GM18861 (cell line): ENCODE results near the gene CCDC3.
"Not testable (repeated sequence)": the region's sequence is repeated elsewhere in the genome, so short reads cannot be mapped to it uniquely, and the experiment has no call there.

Experiments used
- ATAC-seq: cut with Tn5 transposase; IDR thresholded peaks from one replicate; pipeline ENCODE4 v1.9.1; 2021; ENCODE audit not compliant: unreplicated experiment

CCDC3 gene

GRCh38 chr10:12896251-12896650 is 105.3 kb downstream of the CCDC3 start:
- no peak for ATAC-seq

GRCh38 chr10:12892924-12893323 is 108.6 kb downstream of the CCDC3 start:
- ATAC-seq = no peak

DNA sequence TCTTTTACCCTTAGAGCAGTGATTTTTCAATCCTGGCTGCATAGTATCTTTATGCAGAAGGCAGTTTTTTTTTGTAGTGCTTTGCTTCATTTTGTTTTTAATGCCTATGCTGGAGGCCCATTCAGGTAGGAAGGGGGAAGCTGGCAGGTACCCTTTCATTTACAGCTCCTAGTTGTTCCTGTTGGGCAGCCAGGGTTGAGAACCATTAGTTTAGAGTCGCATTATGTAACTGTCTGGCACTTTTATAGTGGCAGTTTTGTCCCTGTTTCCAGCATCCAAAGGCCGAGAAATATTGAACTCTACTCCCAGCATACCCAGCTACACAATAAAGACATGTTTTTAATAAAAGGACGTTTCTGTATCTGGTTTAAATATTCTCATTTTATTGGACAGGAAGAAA is 110.6 kb downstream of the CCDC3 start:
- ATAC-seq = no peak

- no peak for ATAC-seq
Observed at GRCh38 chr10:12888470-12888869, 113.0 kb downstream of the CCDC3 start.

- no peak for ATAC-seq
Observed at GRCh38 chr10:12887780-12888179, 113.7 kb downstream of the CCDC3 start.

- ATAC-seq = no peak
Observed at GRCh38 chr10:12884851-12885250, 116.7 kb downstream of the CCDC3 start.

DNA sequence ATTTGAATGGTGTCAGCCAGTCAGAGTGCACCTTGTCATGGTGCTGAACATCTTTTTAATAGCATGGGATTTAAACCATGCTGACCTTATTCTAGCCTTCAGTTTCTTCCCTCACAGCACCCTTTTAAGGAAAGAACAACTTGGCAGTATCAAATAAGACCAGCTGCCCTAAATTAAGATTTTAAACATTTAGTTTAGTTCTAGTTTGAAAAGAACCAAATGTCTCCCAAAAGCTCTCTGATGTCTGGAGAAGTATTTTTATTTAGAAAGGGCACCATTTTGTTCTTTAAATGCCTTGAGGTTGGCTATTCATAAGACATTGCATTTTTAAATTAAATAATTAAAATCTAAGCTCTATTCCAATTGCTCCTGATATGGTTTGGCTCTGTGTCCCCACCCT is 121.1 kb downstream of the CCDC3 start:
- no peak for ATAC-seq

DNA sequence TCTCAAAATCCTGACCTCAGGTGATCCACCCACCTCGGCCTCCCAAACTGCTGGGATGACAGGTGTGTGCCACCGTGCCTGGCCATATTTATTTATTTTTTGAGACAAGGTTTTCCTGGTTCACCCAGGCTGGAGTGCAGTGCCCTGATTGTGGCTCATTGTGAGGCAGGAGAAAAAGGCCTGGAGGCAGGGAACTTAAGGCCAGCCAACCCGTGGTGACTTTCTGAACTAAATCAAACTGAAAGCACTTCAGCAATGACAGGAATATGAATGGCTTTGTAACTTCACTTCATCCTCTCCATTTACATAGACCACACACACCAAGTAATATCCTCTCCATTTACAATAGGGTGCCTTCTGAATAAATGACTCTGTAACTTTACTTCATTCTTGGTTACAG is 124.4 kb downstream of the CCDC3 start:
- ATAC-seq = no peak

GRCh38 chr10:12876266-12876665 is 125.2 kb downstream of the CCDC3 start:
- ATAC-seq = no peak

- ATAC-seq = no peak
Observed at GRCh38 chr10:12875100-12875499, 126.4 kb downstream of the CCDC3 start.

DNA sequence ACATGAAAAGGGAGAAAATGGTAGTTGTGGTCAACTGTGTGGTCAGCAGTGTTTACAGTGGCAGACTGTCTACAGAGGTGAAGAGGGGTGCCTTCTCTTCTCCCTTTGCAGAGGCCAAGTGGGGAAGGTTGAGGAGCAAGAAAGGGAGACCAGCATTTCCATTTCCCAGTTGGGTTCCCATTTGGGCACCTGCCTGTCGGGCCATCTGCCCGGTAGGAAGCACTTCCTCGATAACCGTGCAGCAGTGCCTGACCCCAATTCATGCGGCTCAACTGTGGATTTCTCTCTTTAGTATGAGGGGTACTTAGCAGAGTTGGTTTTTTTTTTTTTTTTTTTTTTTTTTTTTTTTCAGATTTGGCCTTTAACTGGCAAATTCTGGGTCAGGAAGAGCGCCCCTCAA is 127.0 kb downstream of the CCDC3 start:
- ATAC-seq = no peak

DNA sequence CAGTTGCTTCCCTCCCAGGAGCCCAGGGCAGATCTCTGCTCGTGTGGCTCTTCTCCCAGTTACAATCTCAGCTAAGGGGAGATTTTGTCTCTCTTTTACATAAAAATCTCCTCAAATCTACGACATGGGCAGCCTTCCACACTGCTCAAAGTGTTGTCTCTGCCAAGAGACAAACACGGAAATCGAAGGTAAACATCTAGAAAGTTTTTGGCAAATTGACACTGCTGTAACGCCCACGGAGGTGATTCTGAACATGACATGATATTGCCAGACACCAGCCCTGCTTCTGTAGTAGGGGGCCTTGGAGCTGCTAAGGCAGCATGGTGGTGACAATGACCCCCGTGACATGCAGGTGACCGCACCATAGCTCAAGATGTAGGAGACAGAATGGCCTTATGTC is 128.3 kb downstream of the CCDC3 start:
- no peak for ATAC-seq

GRCh38 chr10:12872577-12872976 is 128.9 kb downstream of the CCDC3 start:
- ATAC-seq = no peak

GRCh38 chr10:12869427-12869826 is 132.1 kb downstream of the CCDC3 start:
- ATAC-seq = no peak

DNA sequence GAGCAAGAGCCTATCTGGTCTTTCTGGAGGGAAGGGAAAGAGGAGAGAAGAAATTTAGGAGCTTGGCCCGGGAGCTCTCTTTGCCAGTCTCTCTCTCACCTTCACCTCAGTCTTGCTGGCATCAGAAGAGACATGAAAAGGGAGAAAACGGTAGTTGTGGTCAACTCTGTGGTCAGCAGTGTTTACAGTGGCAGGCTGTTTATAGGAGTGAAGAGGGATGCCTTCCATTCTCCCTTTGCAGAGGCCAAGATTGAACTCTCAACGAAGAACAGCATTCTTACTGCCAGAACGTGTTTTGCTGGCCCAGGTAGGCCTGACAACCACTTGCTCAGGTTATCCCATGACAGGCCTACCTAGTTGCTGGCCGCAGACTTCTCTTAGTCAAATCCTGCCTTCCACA is 133.3 kb downstream of the CCDC3 start:
- no peak for ATAC-seq

- ATAC-seq = not testable (repeated sequence)
Observed at GRCh38 chr10:12865515-12865914, 136.0 kb downstream of the CCDC3 start.

GRCh38 chr10:12862459-12862858 is 139.1 kb downstream of the CCDC3 start:
- no peak for ATAC-seq

DNA sequence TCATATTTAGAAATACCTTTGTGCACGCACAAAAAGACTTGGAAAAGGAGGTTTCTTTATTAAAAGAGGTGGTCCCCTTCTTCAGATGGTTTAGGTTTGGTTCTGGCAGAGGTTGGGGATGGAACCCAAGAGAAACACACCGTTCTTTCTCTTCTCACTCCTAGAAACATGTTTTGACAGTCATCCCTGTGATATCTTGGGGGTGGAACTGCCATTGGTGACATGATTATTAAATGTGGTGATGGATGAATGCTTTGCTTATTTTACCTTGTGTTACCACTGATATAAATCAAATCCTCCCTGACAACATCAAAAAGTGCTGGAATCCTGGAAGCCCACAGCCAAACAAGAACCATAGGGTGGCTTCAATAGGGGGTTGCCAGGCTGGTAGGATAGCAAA is 146.5 kb downstream of the CCDC3 start:
- ATAC-seq = no peak

DNA sequence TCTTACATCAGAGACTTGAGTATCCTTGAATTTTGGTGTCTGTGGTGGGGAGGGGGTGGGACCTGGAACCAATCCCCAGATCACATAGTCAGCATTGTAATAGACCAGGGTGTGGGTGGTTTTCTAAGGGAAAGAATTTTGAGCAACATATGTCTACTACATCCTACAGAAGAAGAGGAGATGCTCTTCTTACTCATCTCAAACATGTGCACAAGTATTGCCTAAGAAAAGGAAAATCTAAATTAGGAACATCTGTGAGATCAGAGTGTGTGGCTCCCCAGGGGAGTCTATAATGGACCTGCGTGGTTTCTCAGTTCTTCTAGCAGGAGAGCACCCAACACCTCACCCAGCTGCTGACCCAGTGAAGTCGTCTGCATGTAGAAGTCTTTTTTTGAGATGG is 148.8 kb downstream of the CCDC3 start:
- no peak for ATAC-seq

- no peak for ATAC-seq
Observed at GRCh38 chr10:12849319-12850181, 152.0 kb downstream of the CCDC3 start.

DNA sequence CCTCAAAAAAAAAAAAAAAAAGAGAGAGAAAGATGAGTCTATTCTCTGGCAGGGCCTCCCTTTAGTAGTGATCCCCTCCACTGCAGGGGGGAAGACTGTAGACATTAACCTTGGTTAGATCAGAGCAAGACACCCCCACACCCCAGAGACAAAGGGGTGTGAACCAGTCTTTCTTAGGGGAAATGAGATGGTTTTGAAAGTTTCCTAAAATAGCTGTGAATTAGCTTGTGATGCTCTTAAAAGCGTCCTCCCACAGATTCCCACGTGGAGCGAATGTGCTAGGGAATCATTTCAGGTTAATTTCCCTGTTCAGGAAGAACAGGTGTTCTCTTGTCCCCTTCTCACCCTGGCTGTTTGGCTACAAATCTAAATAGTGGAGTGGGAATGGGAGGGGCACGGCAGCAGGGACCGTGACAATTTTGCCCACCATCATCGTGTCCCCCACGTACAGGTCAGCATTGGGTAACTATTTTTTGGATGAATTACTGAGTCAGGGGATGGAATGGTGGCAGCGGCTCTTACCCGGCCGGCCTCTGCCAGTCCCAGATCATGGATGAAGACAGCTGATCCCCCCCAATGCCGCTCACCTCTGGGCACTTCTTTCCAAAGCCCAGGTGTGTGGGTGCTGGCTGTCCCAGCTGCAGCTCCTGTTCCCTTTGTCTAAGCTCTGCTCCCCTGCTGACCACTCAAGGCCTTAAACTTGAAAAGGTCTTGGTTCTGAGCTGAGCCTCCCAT is 152.9 kb downstream of the CCDC3 start:
- ATAC-seq = no peak

- ATAC-seq = no peak
Observed at GRCh38 chr10:12847361-12847975, 154.0 kb downstream of the CCDC3 start.
